Measurements from ENCODE around the gene C6orf141. TPM values are rescaled to one million over a fixed set of nuclear protein-coding genes. Genes with fewer than 3 reads are reported as not detected.

C6orf141 gene
- total and polyA plus RNA-seq, 10 of the 15 experiments (the other 5 are each of a cell fraction or from before 2014, with no cell fraction given): 0.05 to 0.19 TPM; not detected in 8

- TF ChIP-seq ZBTB11 (CRISPR knock-in tag; IDR thresholded peaks at IDR 0.05) (no peak), SREBF2 (IDR thresholded peaks at IDR 0.05; ENCODE audit: low read length) (no peak), RELB (IDR thresholded peaks at IDR 0.05; ENCODE audit: low read depth) (no peak), ZBTB33 (IDR thresholded peaks at IDR 0.05) (no peak), TCF12 (IDR thresholded peaks at IDR 0.05; ENCODE audit: low read depth, low read length) (no peak), SIX5 (IDR thresholded peaks at IDR 0.05; ENCODE audit: low read depth, low read length, severe bottlenecking) (no peak), MLLT1 (IDR thresholded peaks at IDR 0.05) (no peak), ZSCAN29 (IDR thresholded peaks at IDR 0.05) (no peak), IKZF1 (conservative IDR thresholded peaks at IDR 0.05) (no peak)
Observed at GRCh38 chr6:49522710-49523593, 27.5 kb upstream of the C6orf141 start (continued).
